BE2C (cell line): ENCODE data around the gene C14orf93.

Source experiments
- DNase-seq: peaks from one replicate; pipeline ENCODE4 v3.0.0-alpha.2; 2020
- H3K27me3 ChIP-seq: fragments of 250-450 bp; sonication (Bioruptor Pico); 2 replicates; pipeline ENCODE4 v1.5.1; 2020; ENCODE audit warnings: mild to moderate bottlenecking
- H3K36me3 ChIP-seq: fragments of 250-450 bp; sonication (Bioruptor Pico); 2 replicates; pipeline ENCODE4 v1.5.1; 2020; ENCODE audit warnings: mild to moderate bottlenecking
- H3K4me1 ChIP-seq: fragments of 250-450 bp; sonication (Bioruptor Pico); 2 replicates; pipeline ENCODE4 v1.5.1; 2020
- H3K4me3 ChIP-seq: 2 replicates; pipeline ENCODE4 v1.5.1; 2011; ENCODE audit warnings: low read depth, low read length
- H3K9me3 ChIP-seq: fragments of 250-450 bp; sonication (Bioruptor Pico); 2 replicates; pipeline ENCODE4 v1.5.1; 2020
- CTCF ChIP-seq: IDR thresholded peaks from 2 replicates; pipeline ENCODE4 v1.5.1; 2012; ENCODE audit warnings: mild to moderate bottlenecking, low read depth, low read length

The C14orf93 gene

GRCh38 chr14:23052182-23052623 is 42.3 kb upstream of the C14orf93 start:
- Histone ChIP-seq H3K4me1 (peaks cover 11% of the 10 kb centered on the region), H3K27me3 (no peaks in the 10 kb centered on the region), H3K9me3 (no peaks in the 10 kb centered on the region), H3K4me3 (no peak overlapping the region), H3K36me3 (peaks cover 64% of the 10 kb centered on the region)
- peak; percentile 40 for TF ChIP-seq CTCF
- peak; percentile 49 for DNase-seq

GRCh38 chr14:23051141-23052057 is 41.5 kb upstream of the C14orf93 start:
- Histone ChIP-seq H3K9me3 (no peaks in the 10 kb centered on the region), H3K4me1 (peaks cover 11% of the 10 kb centered on the region), H3K27me3 (no peaks in the 10 kb centered on the region), H3K4me3 (no peak overlapping the region), H3K36me3 (peaks cover 66% of the 10 kb centered on the region)
- DNase-seq = no peak
- no peak for TF ChIP-seq CTCF

- no peak for TF ChIP-seq CTCF
- peaks cover 52% of the 10 kb centered on the region for H3K36me3 ChIP-seq
- DNase-seq = no peak
- no peaks in the 10 kb centered on the region for H3K27me3 ChIP-seq
- no peak overlapping the region for H3K4me3 ChIP-seq
- no peaks in the 10 kb centered on the region for H3K9me3 ChIP-seq
- peaks cover 6% of the 10 kb centered on the region for H3K4me1 ChIP-seq
These were observed 39.1 kb upstream of the C14orf93 start for GRCh38 chr14:23049011-23049410.

GRCh38 chr14:23047751-23048693 is 38.1 kb upstream of the C14orf93 start:
- no peak for TF ChIP-seq CTCF
- no peaks in the 10 kb centered on the region for H3K27me3 ChIP-seq
- peaks cover 13% of the 10 kb centered on the region for H3K4me1 ChIP-seq
- no peak overlapping the region for H3K4me3 ChIP-seq
- no peaks in the 10 kb centered on the region for H3K9me3 ChIP-seq
- H3K36me3 ChIP-seq = peaks cover 42% of the 10 kb centered on the region
- DNase-seq = no peak

- no peaks in the 10 kb centered on the region for H3K27me3 ChIP-seq
- H3K9me3 ChIP-seq = no peaks in the 10 kb centered on the region
- H3K36me3 ChIP-seq = peaks cover 33% of the 10 kb centered on the region
- no peak for TF ChIP-seq CTCF
- peaks cover 13% of the 10 kb centered on the region for H3K4me1 ChIP-seq
- no peak for DNase-seq
- H3K4me3 ChIP-seq = no peak overlapping the region
These were observed 37.2 kb upstream of the C14orf93 start for GRCh38 chr14:23047034-23047634.
